K562 (cell line): Measurements from ENCODE around the gene OLFML2A. TPM values are rescaled to one million over a fixed set of nuclear protein-coding genes. Genes with fewer than 3 reads are reported as not detected.

ENCODE experiments used
- ARID1B ChIP-seq: fragments of 450-650 bp; IDR thresholded peaks from 2 replicates; pipeline ENCODE4 v1.6.1; 2016; ENCODE audit warnings: antibody characterized with exemption, mild to moderate bottlenecking, inconsistent platforms
- ATF7 ChIP-seq: fragments of 450-650 bp; IDR thresholded peaks from 2 replicates; pipeline ENCODE4 v1.7.1; 2014; ENCODE audit warnings: mild to moderate bottlenecking, moderate library complexity
- BMI1 ChIP-seq: fragments of 150-350 bp; IDR thresholded peaks from 2 replicates; pipeline ENCODE4 v1.6.1; 2014; ENCODE audit warnings: low read length
- CREBBP ChIP-seq: IDR thresholded peaks from one replicate; pipeline ENCODE4 v1.6.1; 2012; ENCODE audit warnings: low read depth, mild to moderate bottlenecking, control low read depth, inconsistent platforms, low read length
- CREM ChIP-seq: IDR thresholded peaks from 2 replicates; pipeline ENCODE4 v1.6.1; 2014; ENCODE audit warnings: antibody characterized with exemption, low read depth
- ELF1 ChIP-seq: fragments of 200-800 bp; sonication (Bioruptor generic); IDR thresholded peaks from 2 replicates; pipeline ENCODE4 v1.6.1; 2016; ENCODE audit warnings: missing genetic modification characterization, missing compliant biosample characterization
- GABPB2 ChIP-seq: fragments of 250-450 bp; sonication (Bioruptor Pico); conservative IDR thresholded peaks from 2 replicates; pipeline ENCODE4 v1.5.1; 2021; ENCODE audit warnings: mild to moderate bottlenecking
- HNRNPH1 ChIP-seq: fragments of 200-400 bp; formaldehyde crosslinking; optimal IDR thresholded peaks from 2 replicates; pipeline ENCODE3; 2017; ENCODE audit warnings: low read depth, mild to moderate bottlenecking, low read length, moderate library complexity
- JUN ChIP-seq, 2 experiments: sonication (generic) in 1 of 2; formaldehyde crosslinking in 1 of 2; IDR thresholded peaks; 2 replicates each; pipeline versions ENCODE4 v1.6.1 to v1.8.0; 2012 to 2022; ENCODE audit warnings: borderline replicate concordance in 2 of 2, mild to moderate bottlenecking in 2 of 2, improper control_type of control experiment in 1 of 2, low read depth in 1 of 2, low read length in 1 of 2, missing genetic modification reagents in 1 of 2
- JUND ChIP-seq, 2 experiments: IDR thresholded peaks; 2 replicates in 1 of 2; 3 replicates in 1 of 2; pipeline ENCODE4 v1.6.1; 2011; ENCODE audit warnings: borderline replicate concordance in 2 of 2, low read depth in 2 of 2, low read length in 2 of 2, improper control_type of control experiment in 1 of 2, missing biosample characterization in 1 of 2, missing genetic modification characterization in 1 of 2, missing genetic modification reagents in 1 of 2
- NCOA4 ChIP-seq: fragments of 450-650 bp; IDR thresholded peaks from 2 replicates; pipeline ENCODE4 v1.6.1; 2018; ENCODE audit warnings: mild to moderate bottlenecking; ENCODE audit not compliant: partially characterized antibody
- NRF1 ChIP-seq, 2 experiments: fragments of 450-650 bp; IDR thresholded peaks in 1 of 2; conservative IDR thresholded peaks in 1 of 2; 2 replicates each; pipeline ENCODE4 v1.6.1; 2014; ENCODE audit warnings: mild to moderate bottlenecking in 2 of 2
- OTX1 ChIP-seq: fragments of 450-650 bp; formaldehyde crosslinking; IDR thresholded peaks from 2 replicates; pipeline ENCODE4 v1.4.0; 2022; ENCODE audit warnings: mild to moderate bottlenecking
- RCOR1 ChIP-seq, 2 experiments: IDR thresholded peaks; 2 replicates each; pipeline ENCODE4 v1.6.1; 2012; ENCODE audit warnings: low read depth in 2 of 2, low read length in 2 of 2, borderline replicate concordance in 1 of 2, improper control_type of control experiment in 1 of 2
- SMARCA4 ChIP-seq: fragments of 450-650 bp; IDR thresholded peaks from 2 replicates; pipeline ENCODE4 v1.6.1; 2016
- WHSC1 ChIP-seq: IDR thresholded peaks from one replicate; pipeline ENCODE4 v1.6.1; 2012; ENCODE audit warnings: low read length, control low read depth, inconsistent platforms
- ZKSCAN8 ChIP-seq: fragments of 200-800 bp; sonication (Bioruptor generic); IDR thresholded peaks from 2 replicates; pipeline ENCODE4 v1.6.1; 2016; ENCODE audit warnings: missing genetic modification characterization, missing compliant biosample characterization
- ZNF217 ChIP-seq: sonication (generic); formaldehyde crosslinking; IDR thresholded peaks from 2 replicates; pipeline ENCODE4 v1.8.0; 2022; ENCODE audit warnings: mild to moderate bottlenecking, missing genetic modification reagents
- polyA plus RNA-seq, 8 experiments: library from polyadenylated mRNA; depleted of rRNA in 4 of 8; stranded (reverse) in 5 of 8; unstranded in 3 of 8; fragments of >200 nt; fragmentation: Nextera tagmentation in 2 of 8; fragmentation: Illumina TruSeq in 1 of 8; extraction: Ambion mirVana in 2 of 8; extraction: Trizol in 1 of 8; gene quantifications; 2 replicates each; pipeline versions ENCODE4 v1.2.1 to v1.2.3, GENCODE V29; 2011 to 2014; ENCODE audit warnings: inconsistent platforms in 1 of 8, missing spikeins in 1 of 8
- total RNA-seq, 7 experiments: library from RNA; depleted of rRNA in 6 of 7; stranded (reverse); fragments of >200 nt in 6 of 7; fragmentation: Illumina TruSeq in 2 of 7; extraction: Trizol in 2 of 7; gene quantifications; 2 replicates each; pipeline versions ENCODE4 v1.2.1 to v1.2.3, GENCODE V29; 2011 to 2021; ENCODE audit warnings: low replicate concordance in 1 of 7
- TF ChIP-seq, protein P1 (sequence below): fragments of 450-650 bp; IDR thresholded peaks from 2 replicates; pipeline ENCODE4 v1.6.1; 2016

OLFML2A gene
- total and polyA plus RNA-seq, 9 of the 15 experiments (the other 6 are each of a cell fraction or from before 2014, with no cell fraction given), result 0.16 TPM; not detected in 8

DNA sequence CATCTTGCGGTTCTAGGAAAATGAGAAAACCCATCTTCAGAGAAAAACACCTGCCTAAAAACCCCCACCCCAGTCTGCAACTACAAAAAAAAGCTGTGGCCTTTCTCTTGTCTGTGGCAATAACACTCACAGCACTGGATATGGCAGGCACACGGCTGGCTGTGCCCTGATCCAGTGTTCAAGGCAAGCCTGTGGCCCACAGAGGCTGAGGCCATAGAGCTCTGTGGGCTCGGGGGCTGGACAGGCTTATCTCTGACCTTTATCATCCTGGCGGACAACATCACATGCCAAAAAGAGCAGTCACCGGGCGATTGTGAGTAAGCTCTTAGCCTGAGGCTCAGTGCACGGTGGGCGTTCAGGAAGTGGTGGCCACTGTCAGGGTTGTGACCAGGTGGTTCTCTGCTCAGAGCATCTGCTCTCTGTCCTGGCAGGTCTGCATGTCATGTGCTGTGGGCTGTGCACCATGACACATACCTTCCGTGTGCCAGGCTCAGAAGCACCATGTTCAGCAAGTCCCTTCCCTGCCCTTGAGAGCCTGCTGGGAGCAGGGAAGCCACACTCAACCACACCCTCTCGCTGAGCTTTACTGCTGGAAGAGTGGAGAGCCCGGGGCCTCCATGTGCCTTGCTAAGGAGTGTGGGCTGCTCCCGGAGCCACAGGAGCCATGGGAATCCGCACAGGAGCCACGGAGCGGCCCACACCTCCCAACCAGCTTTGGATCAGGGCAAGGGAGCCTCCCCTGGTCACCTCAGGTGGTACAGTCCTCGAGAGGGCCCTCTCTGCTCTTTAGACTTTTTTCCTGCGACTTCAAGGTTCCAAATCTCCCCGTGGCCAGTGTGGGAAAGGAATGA is 41.7 kb downstream of the OLFML2A start (continued):
- TF ChIP-seq, protein P1, sequence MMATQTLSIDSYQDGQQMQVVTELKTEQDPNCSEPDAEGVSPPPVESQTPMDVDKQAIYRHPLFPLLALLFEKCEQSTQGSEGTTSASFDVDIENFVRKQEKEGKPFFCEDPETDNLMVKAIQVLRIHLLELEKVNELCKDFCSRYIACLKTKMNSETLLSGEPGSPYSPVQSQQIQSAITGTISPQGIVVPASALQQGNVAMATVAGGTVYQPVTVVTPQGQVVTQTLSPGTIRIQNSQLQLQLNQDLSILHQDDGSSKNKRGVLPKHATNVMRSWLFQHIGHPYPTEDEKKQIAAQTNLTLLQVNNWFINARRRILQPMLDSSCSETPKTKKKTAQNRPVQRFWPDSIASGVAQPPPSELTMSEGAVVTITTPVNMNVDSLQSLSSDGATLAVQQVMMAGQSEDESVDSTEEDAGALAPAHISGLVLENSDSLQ, result 0 out of 2 replicates have a peak, but pooled peaks have one; percentile 5
- TF ChIP-seq ELF1 (tag), result 0 out of 2 replicates have a peak, but pooled peaks have one; percentile 36
- 0 out of 2 replicates have a peak, but pooled peaks have one; percentile 4 for TF ChIP-seq OTX1 (CRISPR knock-in tag)
- no peak for TF ChIP-seq ZNF217
- TF ChIP-seq NRF1 (conservative IDR thresholded peaks at IDR 0.05 in 1 of 2, IDR thresholded peaks at IDR 0.05 in 1 of 2), result peak in 1 of 2 experiments; percentile 30; a peak in 1 of 4 replicates
- peak in 1 of 2 experiments; percentile 41; a peak in 1 of 4 replicates for TF ChIP-seq RCOR1 (IDR thresholded peaks at IDR 0.05; ENCODE audit: borderline replicate concordance in 1 of 2, low read depth in 2 of 2, low read length in 2 of 2)
- TF ChIP-seq ATF7, result peak; percentile 44; the same call in 1 of the 2 replicates
- TF ChIP-seq WHSC1, result peak; percentile 64
- peak; percentile 54; the same call in 1 of the 2 replicates for TF ChIP-seq JUND (IDR thresholded peaks at IDR 0.05; ENCODE audit: borderline replicate concordance, low read depth, low read length)
- no peak; the same call in 2 of the 3 replicates for TF ChIP-seq JUND (tag; IDR thresholded peaks at IDR 0.05; ENCODE audit: borderline replicate concordance, low read depth, low read length)
- no peak for TF ChIP-seq GABPB2
- peak; percentile 45; the same call in 1 of the 2 replicates for TF ChIP-seq SMARCA4
- peak; percentile 48; the same call in 1 of the 2 replicates for TF ChIP-seq ARID1B
- peak; percentile 35; the same call in 1 of the 2 replicates for TF ChIP-seq ZKSCAN8
- TF ChIP-seq CREM, result peak; percentile 30; the same call in 1 of the 2 replicates
- TF ChIP-seq HNRNPH1, result no peak
- 0 out of 2 replicates have a peak, but pooled peaks have one; percentile 27 for TF ChIP-seq JUN (IDR thresholded peaks at IDR 0.05; ENCODE audit: borderline replicate concordance, low read depth, low read length)
- TF ChIP-seq JUN (CRISPR knock-in tag; IDR thresholded peaks at IDR 0.05; ENCODE audit: borderline replicate concordance), result no peak
- TF ChIP-seq NCOA4, result no peak
- no peak for TF ChIP-seq CREBBP
- TF ChIP-seq BMI1, result no peak
